Fibroblast of lung (primary cell): ENCODE results near the gene CDC6. TPM values are rescaled to one million over a fixed set of nuclear protein-coding genes. Genes with fewer than 3 reads are reported as not detected.
A peak's percentile ranks its signal among the peaks of the same experiment; 100 is the strongest.

Experiments used
- DNase-seq, 2 donors: peaks; one replicate each; pipeline versions ENCODE4 v3.0.0 to v3.0.0-alpha.2; 2010; ENCODE audit warnings: low read depth in 2 of 2
- H2AFZ ChIP-seq: 2 replicates; pipeline ENCODE4 v1.5.1; 2012; ENCODE audit warnings: low read length, control low read depth, inconsistent platforms
- H3K27ac ChIP-seq: 2 replicates; pipeline ENCODE4 v1.5.1; 2011; ENCODE audit warnings: low read length, control low read depth; ENCODE audit not compliant: insufficient read depth
- H3K27me3 ChIP-seq: 2 replicates; pipeline ENCODE4 v1.5.1; 2011; ENCODE audit warnings: mild to moderate bottlenecking, low read length; ENCODE audit not compliant: control insufficient read depth, insufficient read depth
- H3K36me3 ChIP-seq: 2 replicates; pipeline ENCODE4 v1.5.1; 2011; ENCODE audit warnings: low read length; ENCODE audit not compliant: control insufficient read depth, insufficient read depth
- H3K4me1 ChIP-seq: 2 replicates; pipeline ENCODE4 v1.5.1; 2011; ENCODE audit warnings: low read length; ENCODE audit not compliant: control insufficient read depth, insufficient read depth; ENCODE audit errors: extremely low read depth
- H3K4me2 ChIP-seq: 2 replicates; pipeline ENCODE4 v1.5.1; 2011; ENCODE audit warnings: low read length, control low read depth; ENCODE audit not compliant: insufficient read depth; ENCODE audit errors: extremely low read depth
- H3K4me3 ChIP-seq, 4 experiments: fragments of 200-600 bp in 1 of 4; sonication (generic) in 1 of 4; replicated peaks in 1 of 4; 2 replicates each; pipeline ENCODE4 v1.5.1; 2011 to 2016; ENCODE audit warnings: low read length in 4 of 4, low read depth in 3 of 4, mild to moderate bottlenecking in 3 of 4, control low read depth in 2 of 4, inconsistent platforms in 1 of 4, mixed read lengths in 1 of 4; ENCODE audit not compliant: insufficient read depth in 1 of 4; ENCODE audit errors: control extremely low read depth in 1 of 4
- H3K79me2 ChIP-seq: 2 replicates; pipeline ENCODE4 v1.5.1; 2012; ENCODE audit warnings: mild to moderate bottlenecking, low read length, inconsistent platforms; ENCODE audit not compliant: control insufficient read depth, insufficient read depth
- H3K9ac ChIP-seq: 2 replicates; pipeline ENCODE4 v1.5.1; 2011; ENCODE audit warnings: mild to moderate bottlenecking, low read length, control low read depth; ENCODE audit not compliant: insufficient read depth
- H3K9me3 ChIP-seq: 2 replicates; pipeline ENCODE4 v1.5.1; 2012; ENCODE audit warnings: low read depth, low read length; ENCODE audit not compliant: control insufficient read depth, insufficient read depth
- H4K20me1 ChIP-seq: 2 replicates; pipeline ENCODE4 v1.5.1; 2011; ENCODE audit warnings: low read length; ENCODE audit not compliant: control insufficient read depth, insufficient read depth; ENCODE audit errors: extremely low read depth
- EZH2 ChIP-seq: IDR thresholded peaks from 2 replicates; pipeline ENCODE4 v1.5.1; 2012; ENCODE audit warnings: low read length, control low read depth, mild to moderate bottlenecking; ENCODE audit errors: missing control alignments
- polyA plus RNA-seq, 2 donors: library from polyadenylated mRNA; depleted of rRNA in 1 of 2; stranded (reverse) in 1 of 2; unstranded in 1 of 2; fragments of >200 nt; gene quantifications; 2 replicates each; pipeline ENCODE4 v1.2.1, GENCODE V29; 2011 to 2012; ENCODE audit warnings: missing spikeins in 1 of 2
- total RNA-seq: library from RNA; depleted of rRNA; stranded (reverse); fragments of >200 nt; gene quantifications from 2 replicates; pipeline ENCODE4 v1.2.1, GENCODE V29; 2014
- TF ChIP-seq, protein P1 (sequence below), 2 donors: IDR thresholded peaks in 1 of 2; conservative IDR thresholded peaks in 1 of 2; 1 replicate in 1 of 2; 2 replicates in 1 of 2; pipeline ENCODE4 v1.5.1; 2011 to 2012; ENCODE audit warnings: low read length in 2 of 2, control low read depth in 1 of 2, inconsistent platforms in 1 of 2, low read depth in 1 of 2, mild to moderate bottlenecking in 1 of 2

Gene CDC6
- total and polyA plus RNA-seq, 2 donors (not counting 1 experiment from before 2014, with no cell fraction given): 4.5 to 16.3 TPM

DNA sequence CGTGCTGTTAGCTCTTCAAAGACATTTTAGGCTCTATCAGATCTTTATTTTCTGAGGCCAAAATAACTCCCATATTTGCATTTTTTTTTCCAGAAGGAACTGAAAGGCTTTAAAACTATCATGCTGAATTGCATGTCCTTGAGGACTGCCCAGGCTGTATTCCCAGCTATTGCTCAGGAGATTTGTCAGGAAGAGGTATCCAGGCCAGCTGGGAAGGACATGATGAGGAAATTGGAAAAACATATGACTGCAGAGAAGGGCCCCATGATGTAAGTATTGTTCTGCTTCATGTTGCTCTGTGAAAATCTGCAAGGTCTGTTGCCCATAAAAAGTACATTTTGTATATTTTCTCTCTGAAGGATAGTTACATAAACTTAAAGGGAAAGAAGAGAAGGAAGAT, 5.7 kb downstream of the CDC6 start:
- peaks cover 10% of the 10 kb centered on the region for H3K36me3 ChIP-seq
- H3K27ac ChIP-seq: no peak overlapping the region
- peaks cover 10% of the 10 kb centered on the region for H3K4me1 ChIP-seq
- H3K9ac ChIP-seq: no peak overlapping the region
- H2AFZ ChIP-seq: no peak overlapping the region
- TF ChIP-seq, protein P1, sequence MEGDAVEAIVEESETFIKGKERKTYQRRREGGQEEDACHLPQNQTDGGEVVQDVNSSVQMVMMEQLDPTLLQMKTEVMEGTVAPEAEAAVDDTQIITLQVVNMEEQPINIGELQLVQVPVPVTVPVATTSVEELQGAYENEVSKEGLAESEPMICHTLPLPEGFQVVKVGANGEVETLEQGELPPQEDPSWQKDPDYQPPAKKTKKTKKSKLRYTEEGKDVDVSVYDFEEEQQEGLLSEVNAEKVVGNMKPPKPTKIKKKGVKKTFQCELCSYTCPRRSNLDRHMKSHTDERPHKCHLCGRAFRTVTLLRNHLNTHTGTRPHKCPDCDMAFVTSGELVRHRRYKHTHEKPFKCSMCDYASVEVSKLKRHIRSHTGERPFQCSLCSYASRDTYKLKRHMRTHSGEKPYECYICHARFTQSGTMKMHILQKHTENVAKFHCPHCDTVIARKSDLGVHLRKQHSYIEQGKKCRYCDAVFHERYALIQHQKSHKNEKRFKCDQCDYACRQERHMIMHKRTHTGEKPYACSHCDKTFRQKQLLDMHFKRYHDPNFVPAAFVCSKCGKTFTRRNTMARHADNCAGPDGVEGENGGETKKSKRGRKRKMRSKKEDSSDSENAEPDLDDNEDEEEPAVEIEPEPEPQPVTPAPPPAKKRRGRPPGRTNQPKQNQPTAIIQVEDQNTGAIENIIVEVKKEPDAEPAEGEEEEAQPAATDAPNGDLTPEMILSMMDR (conservative IDR thresholded peaks at IDR 0.05 in 1 of 2, IDR thresholded peaks at IDR 0.05 in 1 of 2; ENCODE audit: low read depth in 1 of 2, low read length in 2 of 2): no peak
- TF ChIP-seq EZH2: no peak
- peaks cover 8% of the 10 kb centered on the region for H3K79me2 ChIP-seq
- H3K27me3 ChIP-seq: no peaks in the 10 kb centered on the region
- no peak overlapping the region for H3K4me2 ChIP-seq
- no peak overlapping the region for H3K4me3 ChIP-seq
- H4K20me1 ChIP-seq: no peaks in the 10 kb centered on the region
- no peaks in the 10 kb centered on the region for H3K9me3 ChIP-seq
- peak in 1 of 2 donors; percentile 45 for DNase-seq

DNA sequence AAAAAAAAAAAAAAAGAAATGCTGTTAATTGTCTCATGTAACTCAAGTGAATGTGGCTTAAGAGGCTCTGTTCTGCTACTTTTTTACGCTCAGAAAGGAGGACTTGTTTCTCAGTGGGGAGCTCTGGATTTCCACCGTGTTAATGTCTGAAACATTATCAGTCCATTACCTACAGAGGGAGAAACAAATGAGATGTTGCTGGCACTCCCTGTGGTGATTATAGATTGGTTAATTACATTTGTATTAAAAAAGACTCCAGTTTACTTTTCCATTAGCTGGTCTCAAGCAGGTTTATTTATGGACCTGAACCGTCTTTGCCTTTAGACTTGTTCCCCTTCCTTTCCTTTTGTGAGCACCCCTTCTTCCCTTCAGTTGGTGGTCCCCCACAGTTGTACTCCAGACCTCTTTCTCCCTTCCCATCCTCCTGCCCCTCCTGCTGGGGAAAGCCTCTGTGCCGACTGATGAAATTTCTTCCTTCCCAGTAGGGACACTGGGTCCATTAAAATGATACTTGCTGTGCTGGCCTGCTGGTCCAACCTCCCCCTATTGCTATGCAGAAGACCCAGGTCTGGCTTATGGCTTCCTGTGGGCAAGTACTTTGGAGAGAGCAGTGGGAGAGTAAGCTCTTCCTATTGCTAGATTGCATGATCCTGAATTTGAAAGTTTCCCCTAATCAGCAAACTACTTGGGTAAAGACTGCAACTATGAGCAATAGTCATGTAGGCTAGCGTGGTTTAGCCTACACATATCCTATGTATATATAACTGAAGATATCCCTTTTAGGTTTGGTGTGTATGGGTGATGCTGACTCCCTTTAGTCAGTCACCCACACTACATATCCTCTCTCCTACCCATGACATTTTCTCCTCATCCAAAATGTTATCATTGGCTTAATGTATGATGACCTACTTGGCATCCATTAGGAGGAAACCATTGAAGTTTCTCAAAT, 8.1 kb downstream of the CDC6 start:
- Histone ChIP-seq H3K27me3 (no peaks in the 10 kb centered on the region), H3K9me3 (no peaks in the 10 kb centered on the region), H3K79me2 (no peaks in the 10 kb centered on the region), H2AFZ (no peak overlapping the region), H3K27ac (no peak overlapping the region), H3K36me3 (peaks cover 11% of the 10 kb centered on the region), H3K9ac (no peak overlapping the region), H3K4me3 (no peak overlapping the region), H3K4me2 (no peak overlapping the region), H4K20me1 (no peaks in the 10 kb centered on the region), H3K4me1 (peaks cover 12% of the 10 kb centered on the region)
- TF ChIP-seq, protein P1 (conservative IDR thresholded peaks at IDR 0.05 in 1 of 2, IDR thresholded peaks at IDR 0.05 in 1 of 2; ENCODE audit: low read depth in 1 of 2, low read length in 2 of 2): no peak
- no peak for TF ChIP-seq EZH2
- DNase-seq: no peak

DNA sequence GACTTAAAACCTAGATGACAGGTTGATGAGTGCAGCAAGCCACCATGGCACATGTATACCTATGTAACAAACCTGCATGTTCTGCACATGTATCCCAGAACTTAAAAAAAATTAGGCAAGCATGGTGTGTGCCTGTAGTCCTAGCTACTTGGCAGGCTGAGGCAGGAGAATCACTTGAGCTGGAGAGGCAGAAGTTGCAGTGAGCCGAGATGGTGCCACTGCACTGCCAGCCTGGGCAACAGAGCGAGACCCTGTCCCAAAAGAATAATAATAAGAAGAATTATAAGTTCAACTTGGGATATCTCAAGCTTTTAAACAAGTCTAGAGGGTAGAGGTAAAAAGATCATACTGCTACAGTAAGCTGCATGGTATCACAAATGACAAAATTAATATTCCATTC, 9.8 kb downstream of the CDC6 start:
- TF ChIP-seq EZH2: no peak
- TF ChIP-seq, protein P1 (conservative IDR thresholded peaks at IDR 0.05 in 1 of 2, IDR thresholded peaks at IDR 0.05 in 1 of 2; ENCODE audit: low read depth in 1 of 2, low read length in 2 of 2): no peak
- Histone ChIP-seq H3K27ac (no peak overlapping the region), H4K20me1 (no peaks in the 10 kb centered on the region), H3K9me3 (no peaks in the 10 kb centered on the region), H3K36me3 (peaks cover 8% of the 10 kb centered on the region), H3K4me1 (peaks cover 12% of the 10 kb centered on the region), H3K79me2 (no peaks in the 10 kb centered on the region), H3K4me3 (no peak overlapping the region), H3K27me3 (no peaks in the 10 kb centered on the region), H3K4me2 (no peak overlapping the region), H3K9ac (no peak overlapping the region), H2AFZ (no peak overlapping the region)
- no peak for DNase-seq
